VCaP (cell line): Measurements from ENCODE around the gene ADGRL3.

Experiments used
- H3K27ac ChIP-seq: fragments of 450-650 bp; 2 replicates; pipeline ENCODE4 v1.5.1; 2017
- TF ChIP-seq, protein P1 (sequence below): fragments of 450-650 bp; conservative IDR thresholded peaks from 2 replicates; pipeline ENCODE4 v1.5.1; 2017; ENCODE audit warnings: mild to moderate bottlenecking, moderate library complexity

The ADGRL3 gene

DNA sequence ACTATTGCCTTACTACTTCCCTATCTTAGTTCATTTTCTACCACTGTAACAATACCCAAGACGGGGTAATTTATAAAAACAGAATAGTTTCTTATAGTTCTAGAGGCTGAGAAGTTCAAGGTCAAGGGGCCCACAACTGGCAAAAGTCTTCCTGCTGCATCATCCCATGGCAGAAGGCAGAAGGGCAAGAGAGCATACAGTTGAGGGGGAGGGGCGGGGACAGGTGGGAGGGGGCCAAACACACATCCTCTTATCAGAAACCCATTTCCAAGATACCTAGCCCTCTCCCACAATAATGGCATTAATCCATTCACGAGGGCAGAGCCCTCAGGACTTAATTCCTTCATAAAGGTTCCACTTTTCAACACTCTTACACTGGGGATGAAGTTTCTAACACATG lies 690.2 kb downstream of the ADGRL3 start:
- TF ChIP-seq, protein P1, sequence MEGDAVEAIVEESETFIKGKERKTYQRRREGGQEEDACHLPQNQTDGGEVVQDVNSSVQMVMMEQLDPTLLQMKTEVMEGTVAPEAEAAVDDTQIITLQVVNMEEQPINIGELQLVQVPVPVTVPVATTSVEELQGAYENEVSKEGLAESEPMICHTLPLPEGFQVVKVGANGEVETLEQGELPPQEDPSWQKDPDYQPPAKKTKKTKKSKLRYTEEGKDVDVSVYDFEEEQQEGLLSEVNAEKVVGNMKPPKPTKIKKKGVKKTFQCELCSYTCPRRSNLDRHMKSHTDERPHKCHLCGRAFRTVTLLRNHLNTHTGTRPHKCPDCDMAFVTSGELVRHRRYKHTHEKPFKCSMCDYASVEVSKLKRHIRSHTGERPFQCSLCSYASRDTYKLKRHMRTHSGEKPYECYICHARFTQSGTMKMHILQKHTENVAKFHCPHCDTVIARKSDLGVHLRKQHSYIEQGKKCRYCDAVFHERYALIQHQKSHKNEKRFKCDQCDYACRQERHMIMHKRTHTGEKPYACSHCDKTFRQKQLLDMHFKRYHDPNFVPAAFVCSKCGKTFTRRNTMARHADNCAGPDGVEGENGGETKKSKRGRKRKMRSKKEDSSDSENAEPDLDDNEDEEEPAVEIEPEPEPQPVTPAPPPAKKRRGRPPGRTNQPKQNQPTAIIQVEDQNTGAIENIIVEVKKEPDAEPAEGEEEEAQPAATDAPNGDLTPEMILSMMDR, result no peak
- H3K27ac ChIP-seq, result no peak overlapping the region

GRCh38 chr4:61891953-61892352 lies 691.8 kb downstream of the ADGRL3 start:
- TF ChIP-seq, protein P1, result no peak
- no peak overlapping the region for H3K27ac ChIP-seq

GRCh38 chr4:61896634-61897033 lies 696.5 kb downstream of the ADGRL3 start:
- TF ChIP-seq, protein P1, result no peak
- no peak overlapping the region for H3K27ac ChIP-seq

- H3K27ac ChIP-seq, result no peak overlapping the region
- TF ChIP-seq, protein P1, result no peak
These were observed 708.9 kb downstream of the ADGRL3 start for GRCh38 chr4:61909031-61909430.

- H3K27ac ChIP-seq, result no peak overlapping the region
- TF ChIP-seq, protein P1, result no peak
These were observed 711.2 kb downstream of the ADGRL3 start for GRCh38 chr4:61911313-61911756.

DNA sequence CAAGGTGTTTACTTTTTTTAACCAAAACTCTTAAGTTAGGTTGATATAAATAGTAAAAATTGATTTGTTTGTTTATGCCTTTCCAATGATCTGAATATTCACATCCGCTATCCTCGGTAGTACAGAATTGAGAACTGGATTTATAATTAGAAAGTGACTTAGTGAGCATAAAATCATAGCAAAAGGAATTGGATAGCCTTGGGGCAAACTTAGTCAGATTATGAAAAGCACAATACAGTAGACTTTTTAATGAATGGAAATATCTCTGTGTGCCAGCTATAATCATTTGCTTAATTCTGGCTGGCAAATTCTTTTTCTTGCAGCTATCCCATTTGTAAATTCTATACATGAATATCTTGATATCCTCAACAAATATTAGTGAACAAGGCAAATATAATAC lies 713.5 kb downstream of the ADGRL3 start:
- TF ChIP-seq, protein P1, result no peak
- H3K27ac ChIP-seq, result no peak overlapping the region

DNA sequence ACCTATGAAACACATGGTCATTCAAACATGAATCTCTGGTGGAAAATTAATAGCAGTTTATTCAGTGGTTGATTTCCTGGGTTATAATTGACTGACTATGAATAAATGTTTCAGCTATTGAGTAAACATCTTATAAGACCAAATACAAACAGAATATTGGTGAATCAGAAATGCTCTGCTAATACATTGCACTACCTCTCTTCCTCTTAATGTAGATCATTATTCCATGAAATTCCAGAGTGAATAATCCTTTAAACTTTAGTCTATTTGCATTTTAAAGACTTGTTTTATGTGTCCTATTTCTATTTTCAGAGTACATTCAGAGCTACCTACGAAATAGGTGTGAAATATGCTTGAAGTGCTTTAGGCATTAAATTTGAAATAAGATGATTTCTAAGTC lies 715.4 kb downstream of the ADGRL3 start:
- H3K27ac ChIP-seq, result no peak overlapping the region
- TF ChIP-seq, protein P1, result no peak
